GM23338 (cell line): ENCODE results near the gene KCNA4. TPM values are rescaled to one million over a fixed set of nuclear protein-coding genes. Genes with fewer than 3 reads are reported as not detected.

Experiments used
- ATAC-seq: fragments of 200-7000 bp; cut with Tn5 transposase; 3 replicates; pipeline ENCODE4 v1.9.1; 2020
- DNase-seq: peaks from one replicate; pipeline ENCODE4 v3.0.0-alpha.2; 2015; ENCODE audit warnings: low spot score
- H2AFZ ChIP-seq: fragments of 200-600 bp; sonication (generic); 2 replicates; pipeline ENCODE4 v1.8.0; 2016; ENCODE audit warnings: antibody characterized with exemption, mild to moderate bottlenecking, moderate library complexity
- H3F3A ChIP-seq: fragments of 200-600 bp; sonication (generic); replicated peaks from 2 replicates; pipeline ENCODE4 v1.8.0; 2017; ENCODE audit warnings: antibody characterized with exemption, mixed run types, low read depth
- H3K27ac ChIP-seq: fragments of 200-600 bp; sonication (generic); 2 replicates; pipeline ENCODE4 v1.6.1; 2016; ENCODE audit warnings: low read depth
- H3K27me3 ChIP-seq: fragments of 200-600 bp; sonication (generic); 2 replicates; pipeline ENCODE4 v1.8.0; 2016; ENCODE audit warnings: mild to moderate bottlenecking, mixed run types, moderate library complexity; ENCODE audit not compliant: insufficient read depth
- H3K36me3 ChIP-seq: fragments of 200-600 bp; sonication (generic); 2 replicates; pipeline ENCODE4 v1.8.0; 2016; ENCODE audit warnings: mild to moderate bottlenecking; ENCODE audit not compliant: insufficient read depth
- H3K4me1 ChIP-seq: fragments of 200-600 bp; sonication (generic); 2 replicates; pipeline ENCODE4 v1.8.0; 2016; ENCODE audit warnings: mild to moderate bottlenecking, moderate library complexity; ENCODE audit not compliant: insufficient read depth
- H3K4me2 ChIP-seq: fragments of 200-600 bp; sonication (generic); 2 replicates; pipeline ENCODE4 v1.7.1; 2017; ENCODE audit warnings: mixed run types
- H3K4me3 ChIP-seq: fragments of 200-600 bp; sonication (generic); 2 replicates; pipeline ENCODE4 v1.6.1; 2016; ENCODE audit warnings: mixed run types
- H3K79me2 ChIP-seq: fragments of 200-600 bp; sonication (generic); replicated peaks from 2 replicates; pipeline ENCODE4 v1.8.0; 2017; ENCODE audit warnings: mild to moderate bottlenecking; ENCODE audit not compliant: insufficient read depth
- H3K9me2 ChIP-seq: fragments of 200-600 bp; sonication (generic); 2 replicates; pipeline ENCODE4 v1.8.0; 2017; ENCODE audit not compliant: insufficient read depth
- H4K20me1 ChIP-seq: fragments of 200-600 bp; sonication (generic); replicated peaks from 2 replicates; pipeline ENCODE4 v1.8.0; 2017; ENCODE audit warnings: mild to moderate bottlenecking; ENCODE audit not compliant: insufficient read depth
- H3K27ac Mint-ChIP-seq: 2 replicates; pipeline ENCODE4 v1.8.0; 2020; ENCODE audit warnings: inconsistent platforms, mild to moderate bottlenecking, moderate library complexity, mixed read lengths
- H3K27me3 Mint-ChIP-seq: 3 replicates; pipeline ENCODE4 v1.8.0; 2022; ENCODE audit warnings: low read depth, mild to moderate bottlenecking, moderate library complexity, mixed read lengths, inconsistent platforms; ENCODE audit not compliant: insufficient read depth, poor library complexity
- H3K36me3 Mint-ChIP-seq: 3 replicates; pipeline ENCODE4 v1.8.0; 2021; ENCODE audit warnings: low read depth, mild to moderate bottlenecking, inconsistent platforms, moderate library complexity, mixed read lengths
- H3K4me1 Mint-ChIP-seq: 3 replicates; pipeline ENCODE4 v1.8.0; 2020; ENCODE audit warnings: mild to moderate bottlenecking, inconsistent platforms, mixed read lengths
- H3K4me3 Mint-ChIP-seq: 3 replicates; pipeline ENCODE4 v1.8.0; 2021; ENCODE audit warnings: moderate library complexity, mild to moderate bottlenecking, inconsistent platforms, mixed read lengths
- H3K9me3 Mint-ChIP-seq: 3 replicates; pipeline ENCODE4 v1.8.0; 2020; ENCODE audit warnings: moderate library complexity, mild to moderate bottlenecking, inconsistent platforms, mixed read lengths
- CREB1 ChIP-seq: fragments of 250-450 bp; sonication (Bioruptor Pico); IDR thresholded peaks from 2 replicates; pipeline ENCODE4 v1.5.0; 2020; ENCODE audit warnings: low read depth, mild to moderate bottlenecking, moderate library complexity
- CTCF ChIP-seq, 2 experiments: fragments of 200-600 bp in 1 of 2; sonication (generic) in 1 of 2; conservative IDR thresholded peaks; 2 replicates each; pipeline versions ENCODE4 v1.5.1 to v1.6.1; 2016 to 2017; ENCODE audit warnings: antibody characterized with exemption in 2 of 2, low read depth in 2 of 2, mild to moderate bottlenecking in 2 of 2, moderate library complexity in 1 of 2
- EZH2phosphoT487 ChIP-seq: fragments of 200-600 bp; sonication (generic); IDR thresholded peaks from one replicate; pipeline ENCODE4 v1.8.1; 2018; ENCODE audit warnings: antibody characterized with exemption; ENCODE audit not compliant: unreplicated experiment
- NANOG ChIP-seq: IDR thresholded peaks from 2 replicates; pipeline ENCODE4 v1.6.1; 2016; ENCODE audit warnings: antibody characterized with exemption, borderline replicate concordance
- POLR2AphosphoS5 ChIP-seq: IDR thresholded peaks from 2 replicates; pipeline ENCODE4 v1.6.1; 2016; ENCODE audit warnings: antibody characterized with exemption, low read depth
- REST ChIP-seq: IDR thresholded peaks from one replicate; pipeline ENCODE4 v1.6.1; 2018; ENCODE audit warnings: antibody characterized with exemption; ENCODE audit not compliant: unreplicated experiment
- ZNF114 ChIP-seq: fragments of 250-450 bp; sonication (Bioruptor Pico); IDR thresholded peaks from 2 replicates; pipeline ENCODE4 v1.5.0; 2020; ENCODE audit warnings: mild to moderate bottlenecking, moderate library complexity
- ZNF331 ChIP-seq: fragments of 250-450 bp; sonication (Bioruptor Pico); IDR thresholded peaks from 2 replicates; pipeline ENCODE4 v1.5.0; 2020; ENCODE audit warnings: low read depth, mild to moderate bottlenecking, moderate library complexity
- polyA plus RNA-seq: library from polyadenylated mRNA; unstranded; fragments of >200 nt; fragmentation: Nextera tagmentation; extraction: Ambion mirVana; gene quantifications from 2 replicates; pipeline ENCODE4 v1.2.1, GENCODE V29; 2016
- total RNA-seq: library from RNA; depleted of rRNA; stranded (reverse); fragments of >200 nt; shearing (Covaris generic); gene quantifications from 2 replicates; pipeline ENCODE4 v1.2.3, GENCODE V29; 2014

Gene KCNA4
- total and polyA plus RNA-seq, 2 experiments from 2014 or later = not detected

GRCh38 chr11:30049214-30049613, 32.4 kb upstream of the KCNA4 start:
- Mint-ChIP-seq H3K36me3 (no peaks in the 10 kb centered on the region), H3K9me3 (no peaks in the 10 kb centered on the region; the same call in 1 of the 3 replicates), H3K27ac (no peak overlapping the region), H3K4me3 (no peak overlapping the region), H3K4me1 (no peaks in the 10 kb centered on the region), H3K27me3 (peaks cover 9% of the 10 kb centered on the region)
- no peaks in the 10 kb centered on the region for H3K27me3 ChIP-seq
- H4K20me1 ChIP-seq = no peaks in the 10 kb centered on the region
- no peak overlapping the region for H3K4me3 ChIP-seq
- TF ChIP-seq NANOG (no peak), CTCF (conservative IDR thresholded peaks at IDR 0.05; ENCODE audit: low read depth in 2 of 2) (peak in 1 of 2 experiments; percentile 41; a peak in 2 of 4 replicates), POLR2AphosphoS5 (no peak), CREB1 (CRISPR knock-in tag) (no peak), ZNF114 (CRISPR knock-in tag) (no peak), EZH2phosphoT487 (no peak)
- DNase-seq (no peak), ATAC-seq (no peak)
- no peak overlapping the region for H3K4me2 ChIP-seq
- H3F3A ChIP-seq = no peaks in the 10 kb centered on the region
- no peak overlapping the region for H3K27ac ChIP-seq
- no peak overlapping the region for H2AFZ ChIP-seq
- no peaks in the 10 kb centered on the region for H3K4me1 ChIP-seq
- H3K9me2 ChIP-seq = no peaks in the 10 kb centered on the region
- H3K79me2 ChIP-seq = no peaks in the 10 kb centered on the region
- H3K36me3 ChIP-seq = no peaks in the 10 kb centered on the region

- Mint-ChIP-seq H3K4me1 (no peaks in the 10 kb centered on the region), H3K4me3 (no peak overlapping the region), H3K27me3 (peaks cover 12% of the 10 kb centered on the region), H3K9me3 (no peaks in the 10 kb centered on the region; the same call in 2 of the 3 replicates), H3K27ac (no peak overlapping the region), H3K36me3 (no peaks in the 10 kb centered on the region)
- ATAC-seq = peak; percentile 98
- Histone ChIP-seq H3K9me2 (no peaks in the 10 kb centered on the region), H3K27me3 (0 out of 2 replicates have a peak, but pooled peaks cover 14% of the 10 kb centered on the region), H3K4me2 (no peak overlapping the region), H2AFZ (no peak overlapping the region), H3K4me1 (no peaks in the 10 kb centered on the region), H4K20me1 (no peaks in the 10 kb centered on the region), H3F3A (no peaks in the 10 kb centered on the region), H3K36me3 (no peaks in the 10 kb centered on the region), H3K27ac (no peak overlapping the region), H3K4me3 (no peak overlapping the region), H3K79me2 (no peaks in the 10 kb centered on the region)
- peak; percentile 85 for DNase-seq
- no peak for TF ChIP-seq ZNF331 (CRISPR knock-in tag)
- no peak for TF ChIP-seq NANOG
- peak; percentile 48 to 63 for TF ChIP-seq CTCF (conservative IDR thresholded peaks at IDR 0.05; ENCODE audit: low read depth in 2 of 2)
- TF ChIP-seq REST = peak; percentile 31
Measured at GRCh38 chr11:30046578-30046945, 29.7 kb upstream of the KCNA4 start.
